ENCODE measurements around the gene FN1. TPM values are rescaled to one million over a fixed set of nuclear protein-coding genes. Genes with fewer than 3 reads are reported as not detected.

Gene FN1
- total RNA-seq, 2 donors from 2014 or later = 369 to 1,092 TPM

DNA sequence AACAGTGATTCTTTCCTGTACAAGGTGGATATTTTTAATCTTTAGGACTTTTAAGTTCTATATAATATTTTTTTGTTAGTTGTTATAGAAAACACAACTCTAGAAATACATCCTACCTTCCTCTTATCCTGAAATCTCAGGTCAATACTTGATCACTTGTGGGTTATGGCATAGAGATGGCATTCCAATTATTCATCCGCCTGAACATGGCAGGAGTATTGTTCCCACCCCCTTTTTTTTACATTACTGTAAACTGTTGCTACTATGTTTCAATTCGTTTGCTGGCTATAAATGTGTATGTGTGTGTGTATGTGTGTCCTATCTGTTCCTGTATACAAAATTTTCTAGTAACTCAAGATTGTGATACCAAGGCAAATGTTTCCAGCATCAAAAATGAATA lies 43.3 kb upstream of the FN1 start:
- Histone ChIP-seq H3K36me3 (no peaks in the 10 kb centered on the region), H3K4me1 (no peaks in the 10 kb centered on the region), H3K27me3 (no peaks in the 10 kb centered on the region), H3K27ac (no peak overlapping the region), H3K9me3 (no peaks in the 10 kb centered on the region), H3K4me3 (no peak overlapping the region)
- DNase-seq (ENCODE audit: low spot score) = no peak
- TF ChIP-seq, protein P1, sequence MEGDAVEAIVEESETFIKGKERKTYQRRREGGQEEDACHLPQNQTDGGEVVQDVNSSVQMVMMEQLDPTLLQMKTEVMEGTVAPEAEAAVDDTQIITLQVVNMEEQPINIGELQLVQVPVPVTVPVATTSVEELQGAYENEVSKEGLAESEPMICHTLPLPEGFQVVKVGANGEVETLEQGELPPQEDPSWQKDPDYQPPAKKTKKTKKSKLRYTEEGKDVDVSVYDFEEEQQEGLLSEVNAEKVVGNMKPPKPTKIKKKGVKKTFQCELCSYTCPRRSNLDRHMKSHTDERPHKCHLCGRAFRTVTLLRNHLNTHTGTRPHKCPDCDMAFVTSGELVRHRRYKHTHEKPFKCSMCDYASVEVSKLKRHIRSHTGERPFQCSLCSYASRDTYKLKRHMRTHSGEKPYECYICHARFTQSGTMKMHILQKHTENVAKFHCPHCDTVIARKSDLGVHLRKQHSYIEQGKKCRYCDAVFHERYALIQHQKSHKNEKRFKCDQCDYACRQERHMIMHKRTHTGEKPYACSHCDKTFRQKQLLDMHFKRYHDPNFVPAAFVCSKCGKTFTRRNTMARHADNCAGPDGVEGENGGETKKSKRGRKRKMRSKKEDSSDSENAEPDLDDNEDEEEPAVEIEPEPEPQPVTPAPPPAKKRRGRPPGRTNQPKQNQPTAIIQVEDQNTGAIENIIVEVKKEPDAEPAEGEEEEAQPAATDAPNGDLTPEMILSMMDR (IDR thresholded peaks at IDR 0.05) = no peak

DNA sequence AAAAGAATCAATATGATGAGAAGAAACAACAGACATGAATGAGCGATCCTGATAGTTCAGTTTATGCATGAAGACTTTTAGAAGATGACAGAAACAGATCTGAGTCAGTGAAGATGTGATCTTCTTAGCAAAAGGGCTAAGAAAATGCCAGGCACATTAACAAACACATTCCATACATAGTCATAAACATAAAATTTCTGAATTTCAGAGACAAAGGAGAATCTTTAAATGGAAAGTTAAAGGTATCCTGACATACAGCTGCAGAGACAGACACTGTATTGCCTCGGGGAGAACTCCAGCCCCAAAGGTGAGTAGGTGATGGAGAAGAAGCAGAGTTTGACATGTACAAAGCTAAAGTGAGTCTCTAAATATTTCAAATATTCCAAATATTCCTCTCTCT lies 40.6 kb upstream of the FN1 start:
- Histone ChIP-seq H3K27me3 (no peaks in the 10 kb centered on the region), H3K4me1 (no peaks in the 10 kb centered on the region), H3K27ac (no peak overlapping the region), H3K9me3 (no peaks in the 10 kb centered on the region), H3K4me3 (no peak overlapping the region), H3K36me3 (no peaks in the 10 kb centered on the region)
- TF ChIP-seq, protein P1 (IDR thresholded peaks at IDR 0.05) = no peak
- DNase-seq (ENCODE audit: low spot score) = no peak

DNA sequence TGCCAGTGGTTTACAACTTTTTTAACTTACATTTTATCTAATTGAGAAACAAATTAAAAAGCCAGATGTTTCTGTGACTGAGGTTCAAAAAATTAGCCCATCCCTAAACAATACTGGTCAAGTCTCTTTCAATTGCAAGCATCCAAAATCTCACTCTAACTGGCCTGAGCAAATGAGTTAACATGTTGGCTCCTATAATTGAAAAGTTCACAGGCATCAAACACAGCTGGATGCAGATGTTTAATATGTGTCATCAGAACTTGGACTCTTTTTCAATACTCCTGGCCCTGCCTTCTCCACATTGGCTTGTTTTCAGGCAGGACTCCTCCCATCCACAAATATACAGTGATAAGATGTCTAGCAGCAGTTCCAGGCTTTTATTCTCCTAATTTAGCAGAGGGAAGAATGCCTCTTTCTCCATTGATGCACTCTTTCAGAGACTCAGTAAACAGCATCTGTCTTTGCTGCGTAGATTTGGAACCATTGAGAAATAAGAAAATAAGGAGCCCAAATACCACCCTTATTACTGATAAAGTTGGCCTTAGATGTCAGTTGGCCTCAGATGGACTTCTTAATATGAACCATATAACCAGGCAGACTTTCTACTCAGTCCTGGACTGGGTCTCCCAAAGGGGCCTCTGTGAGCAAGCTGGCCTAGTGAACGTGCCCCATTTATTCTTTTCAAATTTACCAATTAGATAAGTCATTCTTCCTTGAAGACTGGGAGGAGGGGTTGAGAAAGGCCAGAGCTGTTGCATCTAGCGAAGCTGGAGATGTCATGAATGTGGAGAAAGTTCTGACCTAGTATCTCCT lies 30.4 kb upstream of the FN1 start:
- H3K4me1 ChIP-seq = peaks cover 0 to 3% of the 10 kb centered on the region in 2 donors
- H3K27me3 ChIP-seq = no peaks in the 10 kb centered on the region
- peak; percentile 69 for DNase-seq (ENCODE audit: low spot score)
- no peaks in the 10 kb centered on the region for H3K9me3 ChIP-seq
- H3K4me3 ChIP-seq = no peak overlapping the region
- H3K27ac ChIP-seq = peak overlapping the region; percentile 18 to 56
- H3K36me3 ChIP-seq = no peaks in the 10 kb centered on the region
- TF ChIP-seq, protein P1 (IDR thresholded peaks at IDR 0.05) = no peak

DNA sequence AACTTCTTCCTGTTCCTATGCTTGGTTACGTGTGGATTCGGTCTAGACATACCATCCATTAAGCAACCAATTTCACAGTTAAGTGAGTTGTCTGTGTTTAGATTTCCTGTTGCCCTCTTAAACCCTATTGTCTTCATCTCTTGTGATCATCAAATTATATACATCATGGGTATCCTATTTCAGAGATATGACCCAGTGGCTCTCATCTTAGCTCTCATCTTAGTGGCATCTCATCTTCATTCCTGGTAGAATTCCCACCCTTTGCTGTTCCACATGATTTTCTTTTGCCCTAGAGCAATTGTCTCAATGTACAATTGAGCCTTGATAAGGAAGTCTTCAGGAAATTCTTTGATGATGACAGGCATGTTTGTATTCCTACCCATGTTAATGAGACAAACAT lies 29.4 kb upstream of the FN1 start:
- peak overlapping the region in 1 of 2 donors; percentile 56 for H3K27ac ChIP-seq
- H3K4me1 ChIP-seq = peaks cover 0 to 3% of the 10 kb centered on the region in 2 donors
- no peaks in the 10 kb centered on the region for H3K9me3 ChIP-seq
- TF ChIP-seq, protein P1 (IDR thresholded peaks at IDR 0.05) = no peak
- H3K36me3 ChIP-seq = no peaks in the 10 kb centered on the region
- H3K4me3 ChIP-seq = no peak overlapping the region
- H3K27me3 ChIP-seq = no peaks in the 10 kb centered on the region
- DNase-seq (ENCODE audit: low spot score) = no peak

- Histone ChIP-seq H3K9me3 (no peaks in the 10 kb centered on the region), H3K36me3 (no peaks in the 10 kb centered on the region), H3K4me1 (peaks cover 0 to 3% of the 10 kb centered on the region in 2 donors), H3K27me3 (no peaks in the 10 kb centered on the region), H3K27ac (peak overlapping the region; percentile 4 to 46), H3K4me3 (no peak overlapping the region)
- TF ChIP-seq, protein P1 (IDR thresholded peaks at IDR 0.05) = no peak
- no peak for DNase-seq (ENCODE audit: low spot score)
Measured at GRCh38 chr2:215461836-215462532, 26.1 kb upstream of the FN1 start.

All from right atrium auricular region (tissue), 2 donors.